SU-DHL-6 (cell line): ENCODE data around the gene IGSF21.

Source experiments
- H2AFZ ChIP-seq: fragments of 200-600 bp; sonication (generic); 2 replicates; pipeline ENCODE4 v1.6.1; 2014; ENCODE audit warnings: low read depth, mild to moderate bottlenecking, moderate library complexity, mixed read lengths, antibody characterized with exemption, low read length; ENCODE audit not compliant: severe bottlenecking
- H3F3A ChIP-seq: fragments of 200-600 bp; shearing (Covaris generic); 2 replicates; pipeline ENCODE4 v1.6.0; 2016; ENCODE audit warnings: antibody characterized with exemption, mild to moderate bottlenecking; ENCODE audit not compliant: insufficient read depth
- H3K27ac ChIP-seq: fragments of 200-600 bp; sonication (generic); 2 replicates; pipeline ENCODE4 v1.5.1; 2016; ENCODE audit warnings: low read depth, mild to moderate bottlenecking, low read length, moderate library complexity, mixed read lengths
- H3K27me3 ChIP-seq: fragments of 200-600 bp; sonication (generic), shearing (Covaris generic); 2 replicates; pipeline ENCODE4 v1.6.0; 2014; ENCODE audit warnings: mild to moderate bottlenecking, low read length
- H3K36me3 ChIP-seq: fragments of 200-600 bp; sonication (generic); 2 replicates; pipeline ENCODE4 v1.6.1; 2014; ENCODE audit warnings: mild to moderate bottlenecking, low read length, mixed read lengths
- H3K4me2 ChIP-seq: fragments of 300-600, 200-600 bp; shearing (Covaris generic), sonication (generic); 2 replicates; pipeline ENCODE4 v1.6.0; 2014; ENCODE audit warnings: low read length, low read depth, mild to moderate bottlenecking; ENCODE audit not compliant: poor library complexity, severe bottlenecking
- H3K4me3 ChIP-seq: fragments of 200-600 bp; sonication (generic); 2 replicates; pipeline ENCODE4 v1.5.1; 2014; ENCODE audit warnings: antibody characterized with exemption, low read length, mild to moderate bottlenecking, mixed read lengths; ENCODE audit not compliant: insufficient read depth, poor library complexity, severe bottlenecking
- H3K79me2 ChIP-seq: fragments of 200-600 bp; sonication (generic); 2 replicates; pipeline ENCODE4 v1.6.1; 2014; ENCODE audit warnings: mild to moderate bottlenecking, low read length, moderate library complexity; ENCODE audit not compliant: insufficient read depth
- H3K9ac ChIP-seq: fragments of 200-600 bp; sonication (generic); 2 replicates; pipeline ENCODE4 v1.7.0; 2014; ENCODE audit warnings: mild to moderate bottlenecking, low read length
- H3K9me2 ChIP-seq: fragments of 200-600 bp; sonication (generic); replicated peaks from 2 replicates; pipeline ENCODE4 v1.6.1; 2014; ENCODE audit warnings: low read length; ENCODE audit not compliant: insufficient read depth
- H3K9me3 ChIP-seq: fragments of 200-600 bp; sonication (generic); 2 replicates; pipeline ENCODE4 v1.6.1; 2014; ENCODE audit warnings: low read length, mixed read lengths; ENCODE audit not compliant: insufficient read depth
- H4K20me1 ChIP-seq: fragments of 200-600 bp; sonication (generic); 2 replicates; pipeline ENCODE4 v1.6.1; 2014; ENCODE audit warnings: low read depth, mild to moderate bottlenecking, antibody characterized with exemption, low read length, moderate library complexity, mixed read lengths
- CTCF ChIP-seq: fragments of 200-600 bp; sonication (generic); IDR thresholded peaks from one replicate; pipeline ENCODE4 v1.5.1; 2017; ENCODE audit warnings: antibody characterized with exemption, mild to moderate bottlenecking, low read length, moderate library complexity; ENCODE audit not compliant: insufficient read depth, poor library complexity, severe bottlenecking
- EZH2phosphoT487 ChIP-seq: fragments of 200-600 bp; sonication (generic), shearing (Covaris generic); conservative IDR thresholded peaks from 2 replicates; pipeline ENCODE4 v1.6.1; 2018; ENCODE audit warnings: mild to moderate bottlenecking, antibody characterized with exemption, low read length, moderate library complexity, mixed read lengths

Gene IGSF21

GRCh38 chr1:18175530-18176377 lies 68.2 kb downstream of the IGSF21 start:
- no peaks in the 10 kb centered on the region for H3K9me2 ChIP-seq
- TF ChIP-seq CTCF (no peak), EZH2phosphoT487 (no peak)
- no peaks in the 10 kb centered on the region for H3F3A ChIP-seq
- H3K27me3 ChIP-seq: no peaks in the 10 kb centered on the region
- no peak overlapping the region for H3K27ac ChIP-seq
- no peak overlapping the region for H3K9ac ChIP-seq
- H2AFZ ChIP-seq: no peak overlapping the region
- H3K79me2 ChIP-seq: no peaks in the 10 kb centered on the region
- no peaks in the 10 kb centered on the region for H3K9me3 ChIP-seq
- H3K36me3 ChIP-seq: no peaks in the 10 kb centered on the region
- H4K20me1 ChIP-seq: no peaks in the 10 kb centered on the region
- no peak overlapping the region for H3K4me2 ChIP-seq
- no peak overlapping the region for H3K4me3 ChIP-seq

- Histone ChIP-seq H3K9me2 (no peaks in the 10 kb centered on the region), H4K20me1 (no peaks in the 10 kb centered on the region), H3F3A (no peaks in the 10 kb centered on the region), H3K9ac (no peak overlapping the region), H3K27ac (no peak overlapping the region), H3K9me3 (no peaks in the 10 kb centered on the region), H3K27me3 (no peaks in the 10 kb centered on the region), H3K36me3 (no peaks in the 10 kb centered on the region), H3K79me2 (no peaks in the 10 kb centered on the region), H2AFZ (no peak overlapping the region), H3K4me3 (no peak overlapping the region), H3K4me2 (no peak overlapping the region)
- no peak for TF ChIP-seq CTCF
- TF ChIP-seq EZH2phosphoT487: no peak
Observed at GRCh38 chr1:18176619-18177018, 69.0 kb downstream of the IGSF21 start.

GRCh38 chr1:18178111-18178510 lies 70.5 kb downstream of the IGSF21 start:
- H3K27ac ChIP-seq: no peak overlapping the region
- H3K36me3 ChIP-seq: no peaks in the 10 kb centered on the region
- H4K20me1 ChIP-seq: no peaks in the 10 kb centered on the region
- H3K27me3 ChIP-seq: no peaks in the 10 kb centered on the region
- TF ChIP-seq EZH2phosphoT487 (no peak), CTCF (no peak)
- no peaks in the 10 kb centered on the region for H3F3A ChIP-seq
- no peaks in the 10 kb centered on the region for H3K9me2 ChIP-seq
- no peaks in the 10 kb centered on the region for H3K79me2 ChIP-seq
- no peak overlapping the region for H3K4me3 ChIP-seq
- no peak overlapping the region for H3K9ac ChIP-seq
- no peak overlapping the region for H2AFZ ChIP-seq
- H3K4me2 ChIP-seq: no peak overlapping the region
- no peaks in the 10 kb centered on the region for H3K9me3 ChIP-seq
